Gastrocnemius medialis (tissue), 4 donors: Measurements from ENCODE around the gene CPZ.

Source experiments
- CTCF ChIP-seq, 5 experiments: fragments of 450-650 bp in 3 of 5; fragments of 200-600 bp in 2 of 5; sonication (generic) in 2 of 5; IDR thresholded peaks in 4 of 5; conservative IDR thresholded peaks in 1 of 5; 1 replicate in 4 of 5; 2 replicates in 1 of 5; pipeline ENCODE4 v1.5.1; 2016 to 2019; ENCODE audit warnings: antibody characterized with exemption in 5 of 5, mild to moderate bottlenecking in 3 of 5, moderate library complexity in 3 of 5
- POLR2A ChIP-seq, 2 donors: fragments of 450-650 bp; IDR thresholded peaks; one replicate each; pipeline ENCODE4 v1.6.1; 2017; ENCODE audit warnings: antibody characterized with exemption in 2 of 2, mild to moderate bottlenecking in 2 of 2, moderate library complexity in 2 of 2

- TF ChIP-seq POLR2A (IDR thresholded peaks at IDR 0.05) (no peak), CTCF (IDR thresholded peaks at IDR 0.05 in 4 of 5, conservative IDR thresholded peaks at IDR 0.05 in 1 of 5) (no peak)
Measured at GRCh38 chr4:8610858-8611616, 18.5 kb downstream of the CPZ start.
